CD8-positive, alpha-beta memory T cell (primary cell): ENCODE results near the gene PCDHGB6. TPM values are rescaled to one million over a fixed set of nuclear protein-coding genes. Genes with fewer than 3 reads are reported as not detected.
"Not testable (repeated sequence)": the region's sequence is repeated elsewhere in the genome, so short reads cannot be mapped to it uniquely, and the experiment has no call there.

Source experiments
- CTCF ChIA-PET: fragments of 350-600 bp; sonication (Branson Sonifier 250); formaldehyde crosslinking; loops from one replicate; lab custom pipeline; 2021; ENCODE audit warnings: antibody characterized with exemption; lab: Charles Lee
- POLR2A ChIA-PET: fragments of 350-600 bp; sonication (Branson Sonifier 250); formaldehyde crosslinking; loops from one replicate; lab custom pipeline; 2021; ENCODE audit warnings: antibody characterized with exemption; lab: Charles Lee
- DNase-seq, 5 donors: peaks; one replicate each; pipeline versions ENCODE4 v3.0.0 to v3.0.0-alpha.2; 2020 to 2022; ENCODE audit warnings: mixed read lengths in 1 of 5
- H3K27ac ChIP-seq: one replicate; pipeline ENCODE4 v1.7.0; 2013; ENCODE audit warnings: low read depth, mild to moderate bottlenecking, low read length, moderate library complexity
- H3K27me3 ChIP-seq: 2 replicates; pipeline ENCODE4 v1.7.0; 2013; ENCODE audit warnings: low read length, mild to moderate bottlenecking; ENCODE audit not compliant: insufficient read depth, poor library complexity, severe bottlenecking
- H3K36me3 ChIP-seq: 2 replicates; pipeline ENCODE4 v1.7.0; 2013; ENCODE audit warnings: mild to moderate bottlenecking, low read length, moderate library complexity; ENCODE audit not compliant: insufficient read depth
- H3K4me1 ChIP-seq: 2 replicates; pipeline ENCODE4 v1.7.0; 2013; ENCODE audit warnings: mild to moderate bottlenecking, low read length, moderate library complexity; ENCODE audit not compliant: insufficient read depth
- H3K4me3 ChIP-seq: 2 replicates; pipeline ENCODE4 v1.7.0; 2013; ENCODE audit warnings: mild to moderate bottlenecking, low read length
- H3K9me3 ChIP-seq: 2 replicates; pipeline ENCODE4 v1.7.0; 2013; ENCODE audit warnings: mild to moderate bottlenecking, low read length
- H3K27ac Mint-ChIP-seq, 8 donors: one replicate each; pipeline ENCODE4 v1.8.0; 2020 to 2021; ENCODE audit warnings: mixed read lengths in 8 of 8, mild to moderate bottlenecking in 6 of 8, inconsistent platforms in 3 of 8, moderate library complexity in 3 of 8
- H3K27me3 Mint-ChIP-seq, 2 donors: one replicate each; pipeline ENCODE4 v1.8.0; 2020 to 2021; ENCODE audit warnings: mixed read lengths in 2 of 2, mild to moderate bottlenecking in 1 of 2, moderate library complexity in 1 of 2
- H3K36me3 Mint-ChIP-seq, 3 donors: one replicate each; pipeline ENCODE4 v1.8.0; 2020 to 2021; ENCODE audit warnings: mixed read lengths in 3 of 3, inconsistent platforms in 1 of 3, mild to moderate bottlenecking in 1 of 3
- H3K4me1 Mint-ChIP-seq, 3 donors: one replicate each; pipeline ENCODE4 v1.8.0; 2020 to 2021; ENCODE audit warnings: mixed read lengths in 3 of 3, inconsistent platforms in 1 of 3, mild to moderate bottlenecking in 1 of 3
- H3K4me3 Mint-ChIP-seq, 7 donors: one replicate each; pipeline ENCODE4 v1.8.0; 2020 to 2021; ENCODE audit warnings: mixed read lengths in 7 of 7, mild to moderate bottlenecking in 6 of 7, moderate library complexity in 4 of 7, inconsistent platforms in 2 of 7
- H3K9me3 Mint-ChIP-seq, 5 donors: one replicate each; pipeline ENCODE4 v1.8.0; 2020 to 2022; ENCODE audit warnings: mixed read lengths in 5 of 5, mild to moderate bottlenecking in 3 of 5, moderate library complexity in 2 of 5, inconsistent platforms in 1 of 5
- polyA plus RNA-seq: library from polyadenylated mRNA; unstranded; fragments of 300-500 nt; fragmentation: Illumina TruSeq; gene quantifications from one replicate; pipeline ENCODE4 v1.2.3, GENCODE V29; 2021
- total RNA-seq, 2 experiments: library from RNA; stranded (reverse); gene quantifications; one replicate each; pipeline ENCODE4 v1.2.3, GENCODE V29; 2021

Gene PCDHGB6
- total and polyA plus RNA-seq, 3 experiments from 2014 or later, result 0.11 to 0.25 (median 0.13) TPM

- ChIA-PET POLR2A (no interaction called here), CTCF (interaction anchor here (1.0 to 1.8 kb wide), 3 partner anchors 27 to 194 kb away, joined by 3 to 6 read pairs (median 4); partner anchors contain the start of genes PCDHGA1 and PCDHGB5)
- Mint-ChIP-seq H3K4me1 (peaks cover 5 to 9% (median 7%) of the 10 kb centered on the region in 3 donors), H3K9me3 (peaks cover 22 to 68% (median 47%) of the 10 kb centered on the region in 5 donors), H3K27ac (peak within 1 kb of the TSS in 1 of 8 donors; percentile 7), H3K36me3 (peaks cover 2 to 11% (median 3%) of the 10 kb centered on the region in 3 donors), H3K27me3 (peaks cover 65 to 83% of the 10 kb centered on the region in 2 donors), H3K4me3 (peak within 1 kb of the TSS; percentile 66 to 87 (median 79))
- H3K27ac ChIP-seq, result no peak within 1 kb of the TSS
- H3K4me3 ChIP-seq, result peak within 1 kb of the TSS; percentile 46
- peaks cover 34% of the 10 kb centered on the region for H3K27me3 ChIP-seq
- no peaks in the 10 kb centered on the region for H3K36me3 ChIP-seq
- DNase-seq, result peak in 3 of 5 donors; percentile 15 to 20 (median 16)
- H3K9me3 ChIP-seq, result peaks cover 10% of the 10 kb centered on the region
- no peaks in the 10 kb centered on the region for H3K4me1 ChIP-seq
Measured at GRCh38 chr5:141369994-141370848, 37.6 kb upstream of the PCDHGB6 start, which contains the start of gene PCDHGB3. Gene PCDHGB3, plus strand, starts transcription at chr5:141370242. Its CDS starts 153 bp downstream, at chr5:141370395.

GRCh38 chr5:141371572-141372475, 36.0 kb upstream of the PCDHGB6 start:
- Histone ChIP-seq H3K27ac (no peak overlapping the region), H3K27me3 (peaks cover 29% of the 10 kb centered on the region), H3K4me3 (no peak overlapping the region), H3K4me1 (no peaks in the 10 kb centered on the region), H3K9me3 (peaks cover 6% of the 10 kb centered on the region), H3K36me3 (no peaks in the 10 kb centered on the region)
- Mint-ChIP-seq H3K4me1 (peaks cover 5 to 9% (median 7%) of the 10 kb centered on the region in 3 donors), H3K9me3 (peaks cover 28 to 67% (median 48%) of the 10 kb centered on the region in 5 donors), H3K4me3 (no peak overlapping the region), H3K36me3 (peaks cover 2 to 5% (median 3%) of the 10 kb centered on the region in 3 donors), H3K27ac (no peak overlapping the region), H3K27me3 (peaks cover 55 to 83% of the 10 kb centered on the region in 2 donors)
- ChIA-PET CTCF (interaction anchor here (1.5 kb wide), 1 partner anchor 13 kb away, joined by 3 read pairs; no protein-coding TSS in a partner anchor), POLR2A (no interaction called here)
- DNase-seq, result no peak

- H3K36me3 Mint-ChIP-seq, result peaks cover 2 to 12% (median 3%) of the 10 kb centered on the region in 3 donors
- H3K9me3 ChIP-seq, result peaks cover 6% of the 10 kb centered on the region
- H3K36me3 ChIP-seq, result no peaks in the 10 kb centered on the region
- H3K27me3 ChIP-seq, result peaks cover 20% of the 10 kb centered on the region
- peaks cover 26 to 76% (median 51%) of the 10 kb centered on the region in 5 donors for H3K9me3 Mint-ChIP-seq
- H3K4me3 ChIP-seq, result no peak within 1 kb of the TSS
- peaks cover 5 to 9% (median 7%) of the 10 kb centered on the region in 3 donors for H3K4me1 Mint-ChIP-seq
- ChIA-PET POLR2A (no interaction called here), CTCF (interaction anchor here (0.7 kb wide), 1 partner anchor 150 kb away, joined by 3 read pairs; no protein-coding TSS in a partner anchor)
- peaks cover 51 to 75% of the 10 kb centered on the region in 2 donors for H3K27me3 Mint-ChIP-seq
- no peak for DNase-seq
- no peaks in the 10 kb centered on the region for H3K4me1 ChIP-seq
- H3K27ac ChIP-seq, result no peak within 1 kb of the TSS
- no peak within 1 kb of the TSS for H3K27ac Mint-ChIP-seq
- peak within 1 kb of the TSS in 4 of 7 donors; percentile 5 to 55 (median 46) for H3K4me3 Mint-ChIP-seq
Measured at GRCh38 chr5:141373673-141374317, 34.0 kb upstream of the PCDHGB6 start, which contains the start of gene PCDHGA6. Gene PCDHGA6, plus strand, starts transcription at chr5:141373891. Its CDS starts 193 bp downstream, at chr5:141374084.

GRCh38 chr5:141374627-141375026, 33.2 kb upstream of the PCDHGB6 start:
- peaks cover 20% of the 10 kb centered on the region for H3K27me3 ChIP-seq
- H3K4me1 ChIP-seq, result no peaks in the 10 kb centered on the region
- DNase-seq, result no peak
- CTCF ChIA-PET, result interaction anchor here (1.3 kb wide), 1 partner anchor 19 kb away, joined by 4 read pairs; the partner anchor contains the start of gene PCDHGA4
- Mint-ChIP-seq H3K27ac (no peak overlapping the region), H3K27me3 (peaks cover 47 to 69% of the 10 kb centered on the region in 2 donors), H3K4me3 (no peak overlapping the region), H3K9me3 (peaks cover 23 to 80% (median 52%) of the 10 kb centered on the region in 5 donors), H3K36me3 (peaks cover 2 to 12% (median 3%) of the 10 kb centered on the region in 3 donors), H3K4me1 (peaks cover 5 to 9% (median 7%) of the 10 kb centered on the region in 3 donors)
- H3K9me3 ChIP-seq, result peaks cover 6% of the 10 kb centered on the region
- POLR2A ChIA-PET, result no interaction called here
- no peaks in the 10 kb centered on the region for H3K36me3 ChIP-seq
- H3K4me3 ChIP-seq, result no peak overlapping the region
- no peak overlapping the region for H3K27ac ChIP-seq

GRCh38 chr5:141375444-141376155, 32.2 kb upstream of the PCDHGB6 start:
- H3K36me3 ChIP-seq, H3K9me3 ChIP-seq, H3K27ac Mint-ChIP-seq, DNase-seq, H3K4me1 Mint-ChIP-seq, H3K27ac ChIP-seq, POLR2A ChIA-PET, H3K4me3 Mint-ChIP-seq, H3K4me3 ChIP-seq, H3K36me3 Mint-ChIP-seq, H3K4me1 ChIP-seq: not testable (repeated sequence)
- H3K27me3 ChIP-seq, result peaks cover 20% of the 10 kb centered on the region
- CTCF ChIA-PET, result interaction anchor here (1.3 kb wide), 1 partner anchor 20 kb away, joined by 4 read pairs; the partner anchor contains the start of gene PCDHGA4
- Mint-ChIP-seq H3K9me3 (peaks cover 27 to 79% (median 45%) of the 10 kb centered on the region in 5 donors), H3K27me3 (peaks cover 49 to 67% of the 10 kb centered on the region in 2 donors)

GRCh38 chr5:141382469-141383294, 25.1 kb upstream of the PCDHGB6 start, which contains the start of gene PCDHGA7:
Gene PCDHGA7, plus strand, starts transcription at chr5:141382742. Its CDS starts 158 bp downstream, at chr5:141382900.
- peaks cover 22 to 80% (median 55%) of the 10 kb centered on the region in 5 donors for H3K9me3 Mint-ChIP-seq
- peaks cover 2 to 3% (median 3%) of the 10 kb centered on the region in 3 donors for H3K36me3 Mint-ChIP-seq
- H3K27me3 ChIP-seq, result peaks cover 11% of the 10 kb centered on the region
- CTCF ChIA-PET, result no interaction called here
- no peaks in the 10 kb centered on the region for H3K4me1 ChIP-seq
- H3K27ac Mint-ChIP-seq, result peak within 1 kb of the TSS in 1 of 8 donors; percentile 28
- no peak within 1 kb of the TSS for H3K27ac ChIP-seq
- no peak for DNase-seq
- peak within 1 kb of the TSS in 5 of 7 donors; percentile 17 to 67 (median 53) for H3K4me3 Mint-ChIP-seq
- no peaks in the 10 kb centered on the region for H3K36me3 ChIP-seq
- POLR2A ChIA-PET, result no interaction called here
- H3K9me3 ChIP-seq, result no peaks in the 10 kb centered on the region
- no peaks in the 10 kb centered on the region for H3K4me1 Mint-ChIP-seq
- H3K4me3 ChIP-seq, result peak within 1 kb of the TSS; percentile 29
- H3K27me3 Mint-ChIP-seq, result peaks cover 57 to 71% of the 10 kb centered on the region in 2 donors
